H9 (cell line): ENCODE results near the gene DENND1A. TPM values are rescaled to one million over a fixed set of nuclear protein-coding genes. Genes with fewer than 3 reads are reported as not detected.

Source experiments
- DNase-seq: peaks from one replicate; pipeline ENCODE4 v3.0.0-alpha.2; 2017
- H2AFZ ChIP-seq: one replicate; pipeline ENCODE4 v1.6.1; 2013; ENCODE audit warnings: mild to moderate bottlenecking, low read length, control low read depth, moderate library complexity
- H2AK5ac ChIP-seq: 2 replicates; pipeline ENCODE4 v1.6.1; 2013; ENCODE audit warnings: low read length, control low read depth, mixed read lengths; ENCODE audit not compliant: insufficient read length
- H2BK120ac ChIP-seq: one replicate; pipeline ENCODE4 v1.6.1; 2013; ENCODE audit warnings: low read depth, mild to moderate bottlenecking, low read length, control low read depth, inconsistent platforms; ENCODE audit not compliant: poor library complexity, severe bottlenecking
- H2BK12ac ChIP-seq: 2 replicates; pipeline ENCODE4 v1.6.1; 2013; ENCODE audit warnings: low read length, control low read depth, mixed read lengths, low read depth; ENCODE audit not compliant: insufficient read length
- H2BK15ac ChIP-seq: 2 replicates; pipeline ENCODE4 v1.6.1; 2013; ENCODE audit warnings: low read depth, low read length, control low read depth
- H2BK20ac ChIP-seq: one replicate; pipeline ENCODE4 v1.6.1; 2013; ENCODE audit warnings: low read depth, mild to moderate bottlenecking, low read length, control low read depth, inconsistent platforms; ENCODE audit not compliant: poor library complexity, severe bottlenecking
- H2BK5ac ChIP-seq: 2 replicates; pipeline ENCODE4 v1.6.1; 2013; ENCODE audit warnings: low read length, control low read depth, mixed read lengths; ENCODE audit not compliant: insufficient read length
- H3K14ac ChIP-seq: 2 replicates; pipeline ENCODE4 v1.6.1; 2013; ENCODE audit warnings: low read length, control low read depth; ENCODE audit not compliant: insufficient read depth
- H3K18ac ChIP-seq: 2 replicates; pipeline ENCODE4 v1.6.1; 2013; ENCODE audit warnings: low read depth, mild to moderate bottlenecking, mixed read lengths, low read length, control low read depth; ENCODE audit not compliant: insufficient read length
- H3K23ac ChIP-seq: 2 replicates; pipeline ENCODE4 v1.6.1; 2013; ENCODE audit warnings: low read length, control low read depth, mixed read lengths, low read depth; ENCODE audit not compliant: insufficient read length
- H3K23me2 ChIP-seq: 2 replicates; pipeline ENCODE4 v1.6.1; 2013; ENCODE audit warnings: low read depth, mild to moderate bottlenecking, mixed read lengths, low read length, control low read depth; ENCODE audit not compliant: insufficient read length, poor library complexity, severe bottlenecking
- H3K27ac ChIP-seq: 2 replicates; pipeline ENCODE4 v1.5.1; 2013; ENCODE audit warnings: low read length, control low read depth, mixed read lengths, low read depth; ENCODE audit not compliant: insufficient read length
- H3K27me3 ChIP-seq: 2 replicates; pipeline ENCODE4 v1.6.1; 2013; ENCODE audit warnings: low read length, control low read depth, inconsistent platforms; ENCODE audit not compliant: insufficient read depth
- H3K4ac ChIP-seq: 2 replicates; pipeline ENCODE4 v1.6.1; 2013; ENCODE audit warnings: low read depth, mild to moderate bottlenecking, control low read depth, inconsistent platforms, low read length, moderate library complexity
- H3K4me1 ChIP-seq: 2 replicates; pipeline ENCODE4 v1.6.1; 2013; ENCODE audit warnings: low read length, control low read depth, inconsistent platforms; ENCODE audit not compliant: insufficient read depth
- H3K4me2 ChIP-seq: 2 replicates; pipeline ENCODE4 v1.6.1; 2013; ENCODE audit warnings: low read length, control low read depth, mixed read lengths; ENCODE audit not compliant: insufficient read length, insufficient read depth
- H3K56ac ChIP-seq: 2 replicates; pipeline ENCODE4 v1.6.1; 2013; ENCODE audit warnings: low read depth, mild to moderate bottlenecking, mixed read lengths, low read length, control low read depth; ENCODE audit not compliant: insufficient read length
- H3K79me1 ChIP-seq: 2 replicates; pipeline ENCODE4 v1.6.1; 2013; ENCODE audit warnings: low read depth, mild to moderate bottlenecking, moderate library complexity, low read length, control low read depth, inconsistent platforms; ENCODE audit not compliant: insufficient read depth, poor library complexity, severe bottlenecking
- H3K79me2 ChIP-seq: 2 replicates; pipeline ENCODE4 v1.6.1; 2013; ENCODE audit warnings: low read length, control low read depth, inconsistent platforms; ENCODE audit not compliant: insufficient read depth
- H3K9ac ChIP-seq: 2 replicates; pipeline ENCODE4 v1.6.1; 2013; ENCODE audit warnings: low read length, control low read depth, mixed read lengths; ENCODE audit not compliant: insufficient read length; ENCODE audit errors: extremely low read depth
- H3K9me3 ChIP-seq: one replicate; pipeline ENCODE4 v1.6.1; 2013; ENCODE audit warnings: low read depth, low read length, inconsistent platforms; ENCODE audit not compliant: control insufficient read depth
- H3T11ph ChIP-seq: one replicate; pipeline ENCODE4 v1.6.1; 2013; ENCODE audit warnings: mild to moderate bottlenecking, low read length, control low read depth, inconsistent platforms
- H4K20me1 ChIP-seq: one replicate; pipeline ENCODE4 v1.6.1; 2013; ENCODE audit not compliant: control insufficient read depth, insufficient read length, insufficient read depth
- H4K5ac ChIP-seq: 2 replicates; pipeline ENCODE4 v1.6.1; 2013; ENCODE audit warnings: low read depth, mild to moderate bottlenecking, mixed read lengths, low read length, control low read depth; ENCODE audit not compliant: insufficient read length
- H4K8ac ChIP-seq: replicated peaks from 2 replicates; pipeline ENCODE4 v1.6.1; 2013; ENCODE audit warnings: low read length, control low read depth, mixed read lengths, low read depth; ENCODE audit not compliant: insufficient read length
- H4K91ac ChIP-seq: 2 replicates; pipeline ENCODE4 v1.6.1; 2013; ENCODE audit warnings: low read depth, mild to moderate bottlenecking, moderate library complexity, mixed read lengths, low read length, control low read depth; ENCODE audit not compliant: insufficient read length
- H3K27ac Mint-ChIP-seq, 3 experiments: 2 replicates in 2 of 3; 3 replicates in 1 of 3; pipeline ENCODE4 v1.8.0; 2020 to 2021; ENCODE audit warnings: mixed read lengths in 3 of 3, mild to moderate bottlenecking in 1 of 3, moderate library complexity in 1 of 3
- H3K27me3 Mint-ChIP-seq: 2 replicates; pipeline ENCODE4 v1.8.0; 2021; ENCODE audit warnings: low read depth, mild to moderate bottlenecking, moderate library complexity, mixed read lengths
- H3K36me3 Mint-ChIP-seq, 3 experiments: 2 replicates in 2 of 3; 3 replicates in 1 of 3; pipeline ENCODE4 v1.8.0; 2020 to 2021; ENCODE audit warnings: low read depth in 3 of 3, mixed read lengths in 3 of 3; ENCODE audit not compliant: insufficient read depth in 1 of 3
- H3K4me1 Mint-ChIP-seq, 2 experiments: 2 replicates each; pipeline ENCODE4 v1.8.0; 2020; ENCODE audit warnings: mixed read lengths in 2 of 2
- H3K4me3 Mint-ChIP-seq, 2 experiments: 2 replicates in 1 of 2; 3 replicates in 1 of 2; pipeline ENCODE4 v1.8.0; 2020 to 2021; ENCODE audit warnings: mild to moderate bottlenecking in 2 of 2, mixed read lengths in 2 of 2, moderate library complexity in 1 of 2
- H3K9me3 Mint-ChIP-seq, 2 experiments: 2 replicates in 1 of 2; 3 replicates in 1 of 2; pipeline ENCODE4 v1.8.0; 2020; ENCODE audit warnings: mild to moderate bottlenecking in 2 of 2, mixed read lengths in 2 of 2, moderate library complexity in 1 of 2
- CTCF ChIP-seq: fragments of 200-600 bp; sonication (generic); conservative IDR thresholded peaks from 3 replicates; pipeline ENCODE4 v1.8.0; 2021; ENCODE audit warnings: antibody characterized with exemption, mild to moderate bottlenecking
- WGBS: extraction: QIAGEN DNeasy Blood & Tissue Kit; methylation state at CpG from one replicate; pipeline ENCODE4 v1.1.7; 2013; ENCODE audit warnings: missing lambda C conversion rate, low lambda C conversion rate, mixed read lengths; ENCODE audit not compliant: insufficient read length; ENCODE audit errors: extremely low coverage; 5-methylcytosine and 5-hydroxymethylcytosine counted together
- total RNA-seq: library from RNA; stranded (reverse); gene quantifications from 2 replicates; pipeline ENCODE4 v1.2.1, GENCODE V29; 2021

Gene DENND1A
- total RNA-seq, 1 experiment from 2014 or later = 20.4 TPM

DNA sequence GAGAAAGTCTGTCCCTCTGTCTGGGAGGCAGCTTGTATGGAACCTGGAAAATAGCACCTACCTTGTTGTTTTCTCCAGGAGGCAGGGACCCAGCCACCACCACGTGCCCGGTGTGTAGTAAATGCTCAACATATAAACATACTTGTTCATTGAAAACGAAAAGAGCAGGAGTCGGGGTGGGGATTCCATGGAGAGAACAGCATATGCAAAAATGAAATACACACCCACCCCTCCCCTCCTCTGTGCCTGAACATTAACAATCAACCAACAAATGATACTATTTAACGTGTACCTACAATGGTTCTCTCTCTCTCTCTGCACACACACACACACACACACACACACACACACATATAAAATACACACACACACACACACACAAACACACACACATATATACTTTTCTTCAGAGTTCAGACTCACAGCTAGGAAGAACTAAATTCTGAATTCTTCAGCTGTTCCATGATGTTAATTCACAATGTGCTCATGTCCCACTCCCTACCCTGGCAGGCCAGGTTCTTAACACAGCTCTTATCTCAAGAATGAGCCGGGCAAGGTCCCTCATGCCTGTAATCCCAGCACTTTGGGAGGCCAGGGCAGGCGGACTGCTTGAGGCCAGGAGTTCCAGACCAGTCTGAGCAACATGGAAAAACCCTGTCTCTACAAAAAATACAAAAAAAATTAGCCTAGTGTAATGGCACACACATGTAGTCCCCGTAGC is 16.3 kb upstream of the DENND1A start:
- Histone ChIP-seq H3K27ac (no peak overlapping the region), H3K79me2 (no peaks in the 10 kb centered on the region), H3K4me2 (no peak overlapping the region), H3K56ac (no peak overlapping the region), H2AFZ (no peak overlapping the region), H2BK5ac (no peak overlapping the region), H4K91ac (no peak overlapping the region), H3K27me3 (no peaks in the 10 kb centered on the region), H3K9me3 (no peaks in the 10 kb centered on the region), H2AK5ac (no peak overlapping the region), H2BK12ac (no peak overlapping the region), H3T11ph (no peak overlapping the region), H4K5ac (no peak overlapping the region), H2BK120ac (no peak overlapping the region), H3K79me1 (no peaks in the 10 kb centered on the region), H3K14ac (no peak overlapping the region), H4K20me1 (no peaks in the 10 kb centered on the region), H3K4ac (no peak overlapping the region), H3K18ac (no peak overlapping the region), H2BK15ac (no peak overlapping the region), H4K8ac (no peak overlapping the region), H3K4me1 (no peaks in the 10 kb centered on the region), H3K23ac (no peak overlapping the region), H3K9ac (no peak overlapping the region), H3K23me2 (no peaks in the 10 kb centered on the region), H2BK20ac (no peak overlapping the region)
- Mint-ChIP-seq H3K36me3 (no peaks in the 10 kb centered on the region), H3K27me3 (peaks cover 15% of the 10 kb centered on the region), H3K9me3 (no peaks in the 10 kb centered on the region; a peak in 1 of 5 replicates), H3K4me1 (0 out of 4 replicates have a peak, but pooled peaks cover 0 to 3% of the 10 kb centered on the region in 2 experiments), H3K27ac (no peak overlapping the region), H3K4me3 (no peak overlapping the region)
- WGBS = no CpG with 5 or more reads among the region's 8 CpGs
- TF ChIP-seq CTCF = no peak
- no peak for DNase-seq
